Vagina (tissue), 2 donors: ENCODE results near the gene CEP290. TPM values are rescaled to one million over a fixed set of nuclear protein-coding genes. Genes with fewer than 3 reads are reported as not detected.

Experiments used
- DNase-seq, 2 donors: peaks; one replicate each; pipeline ENCODE4 v3.0.0-alpha.2; 2017; ENCODE audit errors: extremely low spot score in 2 of 2
- H3K27ac ChIP-seq: fragments of 200-600 bp; sonication (generic); one replicate; pipeline ENCODE4 v1.5.1; 2019
- H3K27me3 ChIP-seq: fragments of 200-600 bp; sonication (generic); one replicate; pipeline ENCODE4 v1.5.1; 2019
- H3K36me3 ChIP-seq, 2 donors: fragments of 200-600 bp; sonication (generic); one replicate each; pipeline ENCODE4 v1.5.1; 2017 to 2019
- H3K4me1 ChIP-seq: fragments of 200-600 bp; sonication (generic); one replicate; pipeline ENCODE4 v1.5.1; 2019
- H3K4me3 ChIP-seq, 2 donors: fragments of 200-600 bp; sonication (generic); 1 replicate in 1 of 2; 2 replicates in 1 of 2; pipeline ENCODE4 v1.5.1; 2016 to 2019
- H3K9me3 ChIP-seq: fragments of 200-600 bp; sonication (generic); one replicate; pipeline ENCODE4 v1.5.1; 2019
- CTCF ChIP-seq, 3 experiments: fragments of 450-650 bp in 2 of 3; fragments of 200-600 bp in 1 of 3; sonication (generic) in 1 of 3; IDR thresholded peaks; one replicate each; pipeline ENCODE4 v1.5.1; 2017 to 2019; ENCODE audit warnings: antibody characterized with exemption in 3 of 3, mild to moderate bottlenecking in 2 of 3, moderate library complexity in 2 of 3
- POLR2A ChIP-seq, 2 donors: fragments of 450-650 bp; IDR thresholded peaks; one replicate each; pipeline ENCODE4 v1.6.1; 2017; ENCODE audit warnings: antibody characterized with exemption in 2 of 2, mild to moderate bottlenecking in 2 of 2, moderate library complexity in 2 of 2
- POLR2AphosphoS5 ChIP-seq, 2 donors: sonication (generic); formaldehyde crosslinking; IDR thresholded peaks; one replicate each; pipeline ENCODE4 v1.9.0; 2017; ENCODE audit warnings: antibody characterized with exemption in 2 of 2, mild to moderate bottlenecking in 2 of 2, low read depth in 1 of 2; ENCODE audit not compliant: insufficient read depth in 1 of 2
- intact Hi-C: fragments of 100-400 bp; cut with DNase I; formaldehyde crosslinking; loops from one replicate; pipeline ENCODE4 v1.15.1; 2023
- total RNA-seq: library from RNA; depleted of rRNA; stranded (reverse); fragments of >200 nt; gene quantifications from one replicate; pipeline ENCODE4 v1.2.3, GENCODE V29; 2016

CEP290 gene
- total RNA-seq, result 16.2 TPM

- DNase-seq, result peak; percentile 97 to 99
- no peaks in the 10 kb centered on the region for H3K9me3 ChIP-seq
- H3K4me3 ChIP-seq, result peak within 1 kb of the TSS; percentile 75 to 88
- no peaks in the 10 kb centered on the region for H3K27me3 ChIP-seq
- TF ChIP-seq CTCF (IDR thresholded peaks at IDR 0.05) (no peak), POLR2A (IDR thresholded peaks at IDR 0.05) (peak in 1 of 2 donors; percentile 42), POLR2AphosphoS5 (IDR thresholded peaks at IDR 0.05; ENCODE audit: insufficient read depth in 1 of 2, low read depth in 1 of 2) (peak; percentile 95 to 98)
- peaks cover 35% of the 10 kb centered on the region for H3K4me1 ChIP-seq
- H3K36me3 ChIP-seq, result peaks cover 0 to 4% of the 10 kb centered on the region in 2 donors
- intact Hi-C loops, result no loop called here
- H3K27ac ChIP-seq, result peak within 1 kb of the TSS; percentile 82
These were observed at the start of gene CEP290, which contains the start of gene TMTC3 for GRCh38 chr12:88141774-88142609. CEP290 (minus strand) TSS chr12:88142088; CDS start chr12:88141307, 781 bp downstream. TMTC3 (plus strand) TSS chr12:88142307; CDS start chr12:88148316, 6,009 bp downstream.

- no peaks in the 10 kb centered on the region for H3K27me3 ChIP-seq
- H3K4me3 ChIP-seq, result no peak overlapping the region
- H3K4me1 ChIP-seq, result no peaks in the 10 kb centered on the region
- intact Hi-C loops, result no loop called here
- H3K27ac ChIP-seq, result no peak overlapping the region
- no peak for DNase-seq
- TF ChIP-seq POLR2AphosphoS5 (IDR thresholded peaks at IDR 0.05; ENCODE audit: insufficient read depth in 1 of 2, low read depth in 1 of 2) (no peak), CTCF (IDR thresholded peaks at IDR 0.05) (no peak), POLR2A (IDR thresholded peaks at IDR 0.05) (no peak)
- H3K36me3 ChIP-seq, result peaks cover 0 to 15% of the 10 kb centered on the region in 2 donors
- no peaks in the 10 kb centered on the region for H3K9me3 ChIP-seq
These were observed 46.3 kb upstream of the CEP290 start for GRCh38 chr12:88188180-88188579.

- Histone ChIP-seq H3K36me3 (peaks cover 0 to 15% of the 10 kb centered on the region in 2 donors), H3K9me3 (no peaks in the 10 kb centered on the region), H3K27ac (no peak overlapping the region), H3K4me3 (no peak overlapping the region), H3K4me1 (no peaks in the 10 kb centered on the region), H3K27me3 (no peaks in the 10 kb centered on the region)
- DNase-seq, result no peak
- intact Hi-C loops, result no loop called here
- TF ChIP-seq POLR2AphosphoS5 (IDR thresholded peaks at IDR 0.05; ENCODE audit: insufficient read depth in 1 of 2, low read depth in 1 of 2) (no peak), CTCF (IDR thresholded peaks at IDR 0.05) (no peak), POLR2A (IDR thresholded peaks at IDR 0.05) (no peak)
These were observed 45.7 kb upstream of the CEP290 start for GRCh38 chr12:88187571-88187970.

GRCh38 chr12:88185988-88186387, 44.1 kb upstream of the CEP290 start:
- Histone ChIP-seq H3K4me3 (no peak overlapping the region), H3K4me1 (no peaks in the 10 kb centered on the region), H3K36me3 (peaks cover 0 to 15% of the 10 kb centered on the region in 2 donors), H3K9me3 (no peaks in the 10 kb centered on the region), H3K27me3 (no peaks in the 10 kb centered on the region), H3K27ac (no peak overlapping the region)
- intact Hi-C loops, result no loop called here
- TF ChIP-seq POLR2A (IDR thresholded peaks at IDR 0.05) (no peak), CTCF (IDR thresholded peaks at IDR 0.05) (no peak), POLR2AphosphoS5 (IDR thresholded peaks at IDR 0.05; ENCODE audit: insufficient read depth in 1 of 2, low read depth in 1 of 2) (no peak)
- DNase-seq, result no peak

- no peak overlapping the region for H3K4me3 ChIP-seq
- H3K27me3 ChIP-seq, result no peaks in the 10 kb centered on the region
- H3K4me1 ChIP-seq, result no peaks in the 10 kb centered on the region
- intact Hi-C loops, result no loop called here
- H3K36me3 ChIP-seq, result peaks cover 0 to 21% of the 10 kb centered on the region in 2 donors
- no peak for DNase-seq
- no peaks in the 10 kb centered on the region for H3K9me3 ChIP-seq
- TF ChIP-seq POLR2AphosphoS5 (IDR thresholded peaks at IDR 0.05; ENCODE audit: insufficient read depth in 1 of 2, low read depth in 1 of 2), result no peak
- TF ChIP-seq POLR2A (IDR thresholded peaks at IDR 0.05), result no peak
- TF ChIP-seq CTCF (IDR thresholded peaks at IDR 0.05), result no peak
- H3K27ac ChIP-seq, result no peak overlapping the region
These were observed 43.4 kb upstream of the CEP290 start for GRCh38 chr12:88185279-88185678.
